NAMALWA (cell line): ENCODE results near the gene NOP53.
"Not testable (repeated sequence)": the region's sequence is repeated elsewhere in the genome, so short reads cannot be mapped to it uniquely, and the experiment has no call there.

ENCODE experiments used
- DNase-seq: peaks from one replicate; pipeline ENCODE4 v3.0.0-alpha.2; 2015; ENCODE audit warnings: low spot score

Gene NOP53

DNA sequence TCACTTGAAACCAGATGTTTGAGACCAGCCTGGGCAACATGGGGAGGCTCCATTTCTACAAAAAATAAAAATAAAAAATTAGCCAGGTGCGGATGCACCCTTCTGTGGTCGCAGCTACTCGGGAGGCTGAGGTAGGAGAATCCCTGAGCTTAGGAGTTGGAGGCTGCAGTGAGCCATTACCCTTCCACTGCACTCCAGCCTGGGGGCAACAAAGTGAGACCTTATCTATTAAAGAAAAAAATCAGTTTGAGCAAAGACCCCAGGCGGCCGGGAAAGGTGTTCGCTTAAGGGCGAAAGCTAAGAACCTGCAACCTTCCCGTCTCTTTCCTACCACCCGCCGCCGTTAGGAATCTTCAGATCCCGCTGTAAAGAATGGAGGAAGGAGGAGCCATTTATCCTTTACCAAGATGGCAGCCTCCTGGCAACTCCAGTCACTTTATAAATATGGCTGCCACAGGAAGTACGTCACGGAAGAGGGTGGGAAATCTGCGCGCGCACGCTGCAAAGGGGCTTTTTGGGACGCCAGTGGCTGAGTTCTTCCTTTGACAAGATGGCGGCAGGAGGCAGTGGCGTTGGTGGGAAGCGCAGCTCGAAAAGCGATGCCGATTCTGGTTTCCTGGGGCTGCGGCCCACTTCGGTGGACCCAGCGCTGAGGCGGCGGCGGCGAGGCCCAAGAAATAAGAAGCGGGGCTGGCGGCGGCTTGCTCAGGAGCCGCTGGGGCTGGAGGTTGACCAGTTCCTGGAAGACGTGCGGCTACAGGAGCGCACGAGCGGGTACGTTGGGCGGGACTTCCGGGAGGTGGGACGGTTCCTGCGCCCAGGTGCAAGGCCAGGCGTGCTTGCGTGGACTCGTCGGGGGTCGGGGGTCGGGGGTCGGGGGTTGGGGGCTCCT lies at the start of gene NOP53:
Gene NOP53 (plus strand): TSS at position 537 of the 892 bp plus-strand sequence. CDS start 14 bp downstream, at position 551.
- DNase-seq, result peak; percentile 97

GRCh38 chr19:47696635-47697034 lies 48.7 kb upstream of the NOP53 start:
- no peak for DNase-seq

DNA sequence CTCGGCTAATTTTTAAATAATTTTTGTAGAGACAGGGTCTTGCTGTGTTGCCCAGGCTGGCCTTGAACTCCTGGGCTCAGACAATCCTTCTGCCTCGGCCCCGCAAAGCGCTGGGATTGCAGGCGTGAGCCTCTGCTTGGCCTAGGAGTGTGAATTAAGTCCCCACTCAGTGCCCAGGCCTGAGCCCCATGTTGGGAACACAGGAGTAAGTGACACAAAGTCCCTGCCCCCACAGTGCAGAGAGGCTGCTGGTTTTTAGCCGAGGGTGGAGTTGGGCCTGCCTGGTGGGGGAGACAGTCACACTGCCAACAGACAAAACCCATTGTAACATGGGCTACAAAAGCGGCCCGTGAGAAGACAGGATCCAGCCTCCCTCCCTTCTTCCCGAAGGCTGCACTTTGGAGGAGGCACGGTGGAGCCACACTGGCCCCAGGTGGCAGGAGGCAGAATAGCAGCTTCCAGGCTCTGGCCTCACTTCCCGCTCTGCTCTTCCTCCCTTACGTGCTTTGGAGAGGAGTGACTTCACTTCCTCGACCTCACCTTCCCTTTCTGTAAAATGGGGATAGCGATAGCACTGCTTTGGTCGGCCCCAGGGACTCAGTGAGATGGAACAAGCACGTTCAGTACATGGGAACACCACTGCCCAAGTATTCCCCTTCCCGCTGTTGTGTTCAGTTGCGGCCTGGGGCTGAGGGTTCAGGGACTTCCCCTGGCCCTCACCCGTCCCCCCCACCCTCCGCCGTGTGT lies 47.3 kb upstream of the NOP53 start:
- peak; percentile 70 for DNase-seq

- DNase-seq, result no peak
Measured at GRCh38 chr19:47698631-47699359, 46.6 kb upstream of the NOP53 start.

DNA sequence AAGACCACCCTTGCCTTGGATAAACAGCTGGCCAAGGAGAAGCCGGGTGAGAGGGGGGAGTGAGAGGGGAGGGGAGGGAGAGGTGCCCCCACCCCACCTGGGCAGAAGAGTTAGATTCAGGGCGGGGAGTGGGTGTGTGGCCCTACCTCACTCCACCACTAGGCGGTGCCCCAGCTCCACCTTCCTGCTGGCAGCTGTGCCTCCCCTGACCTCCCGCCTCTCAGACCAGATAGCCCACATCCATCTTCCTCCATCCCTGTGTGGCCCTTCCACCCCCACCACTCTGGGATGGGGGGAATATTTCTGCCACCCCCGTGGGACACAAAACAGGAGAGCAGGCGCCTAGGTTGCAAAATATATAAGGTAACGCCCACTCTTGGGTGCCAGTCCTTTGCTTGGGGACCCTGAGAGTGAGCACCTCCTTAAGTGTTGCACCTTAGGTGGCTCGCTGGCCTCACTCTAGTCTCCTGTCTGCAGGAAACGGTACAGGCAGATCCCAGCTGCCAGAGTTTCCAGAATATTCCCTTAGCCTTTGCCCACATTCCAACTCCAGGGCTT lies 45.9 kb upstream of the NOP53 start:
- peak; percentile 63 for DNase-seq

DNA sequence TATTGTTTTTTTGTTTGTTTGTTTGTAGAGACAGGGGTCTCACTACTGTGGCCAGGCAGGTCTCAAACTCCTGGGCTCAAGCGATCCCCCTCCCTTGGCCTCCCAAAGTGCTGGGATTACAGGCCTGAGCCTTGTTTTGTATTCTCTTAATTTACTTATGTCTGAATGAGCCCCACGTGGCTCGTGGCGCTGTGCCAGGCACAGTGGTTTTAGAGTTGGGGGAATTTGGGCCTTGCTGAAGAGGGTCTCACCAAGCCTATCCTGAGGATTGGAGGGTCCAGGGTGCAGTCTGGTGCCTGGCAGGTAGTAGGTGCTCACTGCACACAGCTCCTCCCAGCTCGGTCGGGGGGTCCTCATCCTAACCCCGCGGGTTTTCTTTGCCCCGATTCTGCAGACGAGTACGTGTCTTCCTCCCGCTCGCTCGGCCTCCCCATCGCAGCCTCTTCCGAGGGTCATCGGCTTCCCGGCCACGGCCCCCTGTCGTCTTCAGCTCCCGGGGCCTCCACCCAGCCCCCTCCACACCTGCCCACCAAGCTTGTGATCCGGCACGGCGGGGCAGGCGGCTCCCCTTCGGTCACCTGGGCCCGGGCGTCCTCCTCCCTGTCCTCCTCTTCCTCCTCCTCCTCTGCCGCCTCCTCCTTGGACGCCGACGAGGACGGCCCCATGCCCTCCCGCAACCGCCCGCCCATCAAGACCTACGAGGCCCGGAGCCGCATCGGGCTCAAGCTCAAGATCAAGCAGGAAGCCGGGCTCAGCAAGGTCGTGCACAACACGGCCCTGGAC lies 44.2 kb upstream of the NOP53 start:
- no peak for DNase-seq

GRCh38 chr19:47701717-47702552 lies 43.4 kb upstream of the NOP53 start:
- DNase-seq, result no peak

DNA sequence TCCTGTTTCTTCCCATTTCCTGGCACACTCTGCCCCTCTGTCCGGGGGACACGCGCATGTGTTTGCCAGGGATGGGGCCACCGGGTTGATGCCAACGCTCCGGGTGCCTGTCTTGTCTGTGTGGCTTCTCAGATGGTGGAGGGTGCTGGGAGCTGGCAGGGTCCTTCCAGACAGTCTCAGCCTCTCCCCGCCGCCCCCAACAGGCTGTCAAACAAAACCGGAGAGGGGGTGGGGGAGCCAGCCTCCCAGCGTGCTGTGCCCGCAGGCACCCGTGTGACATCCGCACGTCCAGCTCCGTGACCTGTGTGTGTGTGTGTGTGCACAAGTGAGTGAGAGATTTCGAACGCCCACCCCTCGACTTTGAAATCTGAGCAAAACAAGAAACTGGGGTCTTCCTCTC lies 42.7 kb upstream of the NOP53 start:
- no peak for DNase-seq

GRCh38 chr19:47703301-47703700 lies 42.0 kb upstream of the NOP53 start:
- DNase-seq, result no peak

DNA sequence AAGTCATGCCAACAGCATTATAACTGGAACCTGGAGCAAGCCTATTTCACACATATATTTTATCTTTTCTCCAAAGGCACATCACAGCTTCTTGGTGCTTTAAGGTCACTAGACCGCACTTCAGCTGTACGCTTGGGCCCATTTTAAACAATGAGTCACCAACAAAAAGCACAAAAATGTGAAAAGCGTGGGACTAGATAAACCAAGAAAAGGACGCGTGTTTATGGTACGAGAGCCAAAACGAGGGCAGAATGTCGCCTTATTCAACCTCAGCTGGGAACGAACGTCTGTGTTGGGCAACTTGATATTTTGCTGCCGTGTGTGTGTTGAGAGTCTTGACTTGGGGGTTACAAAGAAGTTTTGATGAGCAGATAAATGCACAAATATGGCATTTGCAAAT lies 41.3 kb upstream of the NOP53 start:
- no peak for DNase-seq

DNA sequence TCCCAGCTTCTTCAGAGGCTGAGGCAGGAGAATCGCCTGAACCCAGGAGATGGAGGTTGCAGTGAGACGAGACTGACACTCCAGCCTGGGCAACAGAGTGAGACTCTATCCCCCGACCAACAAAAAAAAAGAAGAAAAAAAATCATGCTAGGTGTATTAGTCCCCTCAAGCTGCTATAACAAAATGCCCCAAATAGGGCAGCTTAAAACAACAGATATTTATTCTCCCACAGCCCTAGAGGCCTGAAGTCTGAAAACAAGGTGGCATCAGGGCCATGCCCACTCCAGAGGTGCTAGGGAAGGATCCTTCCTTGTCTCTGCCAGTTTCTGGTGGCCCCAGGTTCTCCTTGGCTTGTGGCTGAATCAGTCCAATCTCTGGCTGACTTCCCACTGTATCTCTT lies 40.7 kb upstream of the NOP53 start:
- DNase-seq, result no peak

GRCh38 chr19:47707135-47707925 lies 38.0 kb upstream of the NOP53 start:
- peak; percentile 89 for DNase-seq

DNA sequence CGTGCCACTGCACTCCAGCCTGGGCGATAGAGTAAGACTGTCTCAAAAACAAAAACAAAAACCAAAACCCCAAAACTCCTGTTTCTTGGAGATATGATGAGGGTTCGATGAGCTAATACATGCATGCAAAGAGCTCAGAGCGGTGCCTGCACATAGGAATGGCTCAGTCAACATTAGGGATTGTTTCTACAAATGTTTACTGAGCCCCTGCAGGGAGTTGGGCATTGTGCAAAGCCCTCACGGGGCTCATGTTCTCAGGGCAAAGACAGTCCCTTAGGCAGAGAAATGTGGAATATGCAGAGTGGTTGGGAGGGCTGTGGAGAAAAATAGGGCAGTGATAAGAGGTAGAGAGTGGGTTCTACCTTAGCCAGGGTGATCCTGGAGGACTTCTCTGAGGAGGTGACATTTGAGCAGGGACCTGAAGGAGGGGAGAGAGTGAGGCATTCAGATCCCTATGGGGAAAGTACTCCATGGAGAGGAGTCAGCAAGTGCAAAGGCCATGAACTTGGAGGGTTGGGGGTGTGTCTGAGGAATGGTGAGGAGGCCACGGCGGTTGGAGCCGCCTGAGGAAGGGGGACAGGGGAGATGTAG lies 33.6 kb upstream of the NOP53 start:
- DNase-seq, result no peak

DNA sequence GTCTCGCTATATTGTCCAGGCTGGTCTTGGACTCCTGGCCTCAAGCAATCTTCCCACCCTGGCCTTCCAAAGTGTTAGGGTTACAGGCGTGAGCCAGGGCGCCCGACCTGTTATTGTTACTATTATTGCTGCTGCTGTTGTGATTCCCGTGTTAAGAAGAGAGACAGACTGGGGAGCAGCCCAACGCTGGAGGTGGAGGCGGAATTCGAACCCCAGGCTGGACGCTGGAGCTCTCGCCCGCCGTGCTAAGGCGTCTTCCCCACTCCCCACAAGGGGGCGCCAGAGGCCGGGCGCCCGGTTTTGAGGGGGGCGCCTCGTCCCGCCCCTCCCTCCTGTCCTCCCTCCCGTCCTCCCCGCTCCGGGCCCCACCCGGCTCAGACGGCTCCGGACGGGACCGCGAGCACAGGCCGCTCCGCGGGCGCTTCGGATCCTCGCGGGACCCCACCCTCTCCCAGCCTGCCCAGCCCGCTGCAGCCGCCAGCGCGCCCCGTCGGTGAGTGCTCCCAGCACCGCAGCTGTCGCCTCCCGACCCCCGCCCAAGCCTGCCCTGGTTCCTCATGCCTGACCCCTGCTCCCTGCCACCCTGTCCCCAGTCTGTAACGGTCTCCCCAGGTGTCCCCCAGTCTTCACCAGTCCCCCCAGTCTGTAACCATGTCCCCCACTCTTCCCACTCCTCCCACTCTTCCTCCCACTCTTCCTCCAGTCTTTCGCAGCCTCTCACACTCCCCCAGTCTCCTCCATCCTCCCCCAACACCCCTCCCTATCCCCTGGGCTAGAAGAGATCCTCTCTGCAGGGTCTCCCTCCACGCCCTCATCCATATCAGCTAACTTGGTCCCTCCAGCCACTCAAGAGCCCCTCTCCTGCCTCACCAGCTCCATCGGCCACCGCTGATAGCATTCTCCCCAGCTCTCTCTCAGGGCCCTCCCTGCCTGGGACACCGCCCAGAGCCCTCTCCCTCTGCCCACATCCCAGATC lies 32.0 kb upstream of the NOP53 start, which contains the start of gene EHD2:
Gene EHD2 (plus strand): TSS at position 377 of the 976 bp plus-strand sequence. CDS start 3,191 bp downstream, outside the sequence.
- peak; percentile 22 for DNase-seq

DNA sequence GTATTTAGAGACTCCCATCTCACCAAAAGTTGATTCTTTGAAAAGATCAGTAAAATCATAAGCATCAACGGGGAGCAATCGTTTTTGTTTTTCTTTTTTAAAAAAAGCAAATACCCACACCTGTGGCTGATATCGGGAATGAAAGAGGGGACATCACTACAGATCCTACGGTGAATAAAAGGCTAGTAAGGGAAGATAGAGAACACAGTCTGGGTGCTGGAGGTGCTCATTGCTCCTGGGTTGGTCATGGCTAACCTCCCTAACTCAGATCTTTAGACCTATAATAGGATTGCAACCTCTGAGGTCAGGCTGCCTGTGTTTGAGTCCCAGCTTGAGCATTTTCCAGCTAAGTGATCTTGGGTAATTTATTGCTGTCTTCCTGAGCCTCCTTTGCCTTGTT lies 31.0 kb upstream of the NOP53 start:
- no peak for DNase-seq

- not testable (repeated sequence) for DNase-seq
Measured at GRCh38 chr19:47714855-47715254, 30.5 kb upstream of the NOP53 start.

- DNase-seq, result no peak
Measured at GRCh38 chr19:47716270-47716937, 28.9 kb upstream of the NOP53 start.
